Gastrocnemius medialis (tissue), 4 donors: ENCODE data around the gene WDR37.

Source experiments
- POLR2A ChIP-seq, 2 donors: fragments of 450-650 bp; IDR thresholded peaks; one replicate each; pipeline ENCODE4 v1.6.1; 2017; ENCODE audit warnings: antibody characterized with exemption in 2 of 2, mild to moderate bottlenecking in 2 of 2, moderate library complexity in 2 of 2
- TF ChIP-seq, protein P1 (sequence below), 5 experiments: fragments of 450-650 bp in 3 of 5; fragments of 200-600 bp in 2 of 5; sonication (generic) in 2 of 5; IDR thresholded peaks in 4 of 5; conservative IDR thresholded peaks in 1 of 5; 1 replicate in 4 of 5; 2 replicates in 1 of 5; pipeline ENCODE4 v1.5.1; 2016 to 2019; ENCODE audit warnings: antibody characterized with exemption in 5 of 5, mild to moderate bottlenecking in 3 of 5, moderate library complexity in 3 of 5

DNA sequence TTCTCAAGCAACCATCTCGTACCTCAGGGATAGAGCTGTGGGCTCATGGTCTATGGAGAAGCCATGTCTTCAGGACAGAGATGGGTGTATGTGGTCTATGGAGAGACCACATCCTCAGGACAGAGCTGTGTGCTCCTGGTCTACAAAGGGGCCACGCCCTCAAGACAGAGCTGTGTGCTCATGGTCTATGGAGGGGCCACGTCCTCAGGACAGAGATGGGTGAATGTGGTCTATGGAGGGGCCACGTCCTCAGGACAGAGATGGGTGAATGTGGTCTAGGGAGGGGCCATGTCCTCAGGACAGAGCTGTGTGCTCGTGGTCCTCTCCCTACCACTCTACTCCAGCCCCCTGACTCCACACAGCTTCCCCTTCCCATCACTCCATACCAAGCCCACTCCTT, 117.8 kb downstream of the WDR37 start:
- TF ChIP-seq, protein P1, sequence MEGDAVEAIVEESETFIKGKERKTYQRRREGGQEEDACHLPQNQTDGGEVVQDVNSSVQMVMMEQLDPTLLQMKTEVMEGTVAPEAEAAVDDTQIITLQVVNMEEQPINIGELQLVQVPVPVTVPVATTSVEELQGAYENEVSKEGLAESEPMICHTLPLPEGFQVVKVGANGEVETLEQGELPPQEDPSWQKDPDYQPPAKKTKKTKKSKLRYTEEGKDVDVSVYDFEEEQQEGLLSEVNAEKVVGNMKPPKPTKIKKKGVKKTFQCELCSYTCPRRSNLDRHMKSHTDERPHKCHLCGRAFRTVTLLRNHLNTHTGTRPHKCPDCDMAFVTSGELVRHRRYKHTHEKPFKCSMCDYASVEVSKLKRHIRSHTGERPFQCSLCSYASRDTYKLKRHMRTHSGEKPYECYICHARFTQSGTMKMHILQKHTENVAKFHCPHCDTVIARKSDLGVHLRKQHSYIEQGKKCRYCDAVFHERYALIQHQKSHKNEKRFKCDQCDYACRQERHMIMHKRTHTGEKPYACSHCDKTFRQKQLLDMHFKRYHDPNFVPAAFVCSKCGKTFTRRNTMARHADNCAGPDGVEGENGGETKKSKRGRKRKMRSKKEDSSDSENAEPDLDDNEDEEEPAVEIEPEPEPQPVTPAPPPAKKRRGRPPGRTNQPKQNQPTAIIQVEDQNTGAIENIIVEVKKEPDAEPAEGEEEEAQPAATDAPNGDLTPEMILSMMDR (IDR thresholded peaks at IDR 0.05 in 4 of 5, conservative IDR thresholded peaks at IDR 0.05 in 1 of 5) = no peak
- TF ChIP-seq POLR2A (IDR thresholded peaks at IDR 0.05) = no peak
